CD4-positive, CD25-positive, alpha-beta regulatory T cell (primary cell): Measurements from ENCODE around the gene CSNK2A2. TPM values are rescaled to one million over a fixed set of nuclear protein-coding genes. Genes with fewer than 3 reads are reported as not detected.

ENCODE experiments used
- ATAC-seq, 2 donors: fragments of 150-1000 bp; cut with Tn5 transposase; one replicate each; pipeline ENCODE4 v1.10.0; 2021; ENCODE audit warnings: low read depth in 2 of 2, moderate number of reproducible peaks in 2 of 2, moderate library complexity in 1 of 2
- DNase-seq, 3 donors: peaks; one replicate each; pipeline versions ENCODE4 v3.0.0 to v3.0.0-alpha.2; 2012 to 2022; ENCODE audit warnings: mixed read lengths in 1 of 3
- H3K27ac ChIP-seq: one replicate; pipeline ENCODE4 v1.7.0; 2013; ENCODE audit warnings: mild to moderate bottlenecking, low read length; ENCODE audit not compliant: insufficient read depth, poor library complexity, severe bottlenecking
- H3K27me3 ChIP-seq: one replicate; pipeline ENCODE4 v1.7.0; 2013; ENCODE audit warnings: low read length; ENCODE audit not compliant: control insufficient read depth, insufficient read depth
- H3K36me3 ChIP-seq: one replicate; pipeline ENCODE4 v1.7.0; 2013; ENCODE audit warnings: mild to moderate bottlenecking, low read length, moderate library complexity; ENCODE audit not compliant: control insufficient read depth, insufficient read depth
- H3K4me1 ChIP-seq: 2 replicates; pipeline ENCODE4 v1.7.0; 2013; ENCODE audit warnings: mild to moderate bottlenecking, low read length; ENCODE audit not compliant: insufficient read depth, control insufficient read depth, poor library complexity, severe bottlenecking
- H3K4me3 ChIP-seq: one replicate; pipeline ENCODE4 v1.7.0; 2013; ENCODE audit warnings: low read depth, mild to moderate bottlenecking, low read length, moderate library complexity
- H3K9me3 ChIP-seq, 2 experiments: 1 replicate in 1 of 2; 2 replicates in 1 of 2; pipeline ENCODE4 v1.7.0; 2013; ENCODE audit warnings: low read length in 2 of 2, mild to moderate bottlenecking in 1 of 2, moderate library complexity in 1 of 2; ENCODE audit not compliant: control insufficient read depth in 2 of 2
- H3K27ac Mint-ChIP-seq, 3 donors: one replicate each; pipeline ENCODE4 v1.8.0; 2020 to 2022; ENCODE audit warnings: mild to moderate bottlenecking in 3 of 3, mixed read lengths in 3 of 3, moderate library complexity in 2 of 3
- H3K27me3 Mint-ChIP-seq: one replicate; pipeline ENCODE4 v1.8.0; 2022; ENCODE audit warnings: mild to moderate bottlenecking, mixed read lengths
- H3K36me3 Mint-ChIP-seq: one replicate; pipeline ENCODE4 v1.8.0; 2020; ENCODE audit warnings: mixed read lengths
- H3K4me1 Mint-ChIP-seq, 4 donors: one replicate each; pipeline ENCODE4 v1.8.0; 2020 to 2022; ENCODE audit warnings: mixed read lengths in 4 of 4, mild to moderate bottlenecking in 1 of 4
- H3K4me3 Mint-ChIP-seq, 4 donors: one replicate each; pipeline ENCODE4 v1.8.0; 2020 to 2022; ENCODE audit warnings: mild to moderate bottlenecking in 4 of 4, mixed read lengths in 4 of 4, moderate library complexity in 3 of 4
- H3K9me3 Mint-ChIP-seq, 7 donors: one replicate each; pipeline ENCODE4 v1.8.0; 2020 to 2022; ENCODE audit warnings: mixed read lengths in 7 of 7, mild to moderate bottlenecking in 3 of 7, moderate library complexity in 2 of 7
- polyA plus RNA-seq, 4 donors: library from polyadenylated mRNA; unstranded; fragments of 300-500 nt; fragmentation: Illumina TruSeq; gene quantifications; one replicate each; pipeline ENCODE4 v1.2.3, GENCODE V29; 2021
- total RNA-seq: library from RNA; stranded (reverse); gene quantifications from one replicate; pipeline ENCODE4 v1.2.3, GENCODE V29; 2022

CSNK2A2 gene
- total and polyA plus RNA-seq, 5 donors from 2014 or later, result 7.9 to 57.3 (median 10.2) TPM

- ATAC-seq (no peak), DNase-seq (no peak)
- Histone ChIP-seq H3K36me3 (no peaks in the 10 kb centered on the region), H3K4me3 (no peak overlapping the region), H3K9me3 (no peaks in the 10 kb centered on the region), H3K27ac (no peak overlapping the region), H3K27me3 (no peaks in the 10 kb centered on the region), H3K4me1 (peaks cover 62% of the 10 kb centered on the region)
- peaks cover 0 to 3% (median 0%) of the 10 kb centered on the region in 7 donors for H3K9me3 Mint-ChIP-seq
- H3K4me3 Mint-ChIP-seq, result no peak overlapping the region
- H3K27me3 Mint-ChIP-seq, result peaks cover 5% of the 10 kb centered on the region
- H3K27ac Mint-ChIP-seq, result peak overlapping the region in 2 of 3 donors; percentile 31 to 55
- H3K36me3 Mint-ChIP-seq, result no peaks in the 10 kb centered on the region
- H3K4me1 Mint-ChIP-seq, result peaks cover 41 to 84% (median 61%) of the 10 kb centered on the region in 4 donors
Measured at GRCh38 chr16:58125041-58125440, 72.9 kb downstream of the CSNK2A2 start.

- H3K27me3 ChIP-seq, result no peaks in the 10 kb centered on the region
- peak overlapping the region in 2 of 4 donors; percentile 21 to 55 for H3K4me3 Mint-ChIP-seq
- H3K4me3 ChIP-seq, result no peak overlapping the region
- ATAC-seq, result no peak
- peaks cover 5% of the 10 kb centered on the region for H3K27me3 Mint-ChIP-seq
- no peak overlapping the region for H3K27ac ChIP-seq
- H3K4me1 ChIP-seq, result peaks cover 58% of the 10 kb centered on the region
- peaks cover 0 to 3% (median 0%) of the 10 kb centered on the region in 7 donors for H3K9me3 Mint-ChIP-seq
- H3K36me3 Mint-ChIP-seq, result no peaks in the 10 kb centered on the region
- H3K9me3 ChIP-seq, result no peaks in the 10 kb centered on the region
- no peak for DNase-seq
- H3K4me1 Mint-ChIP-seq, result peaks cover 43 to 84% (median 63%) of the 10 kb centered on the region in 4 donors
- H3K36me3 ChIP-seq, result no peaks in the 10 kb centered on the region
- H3K27ac Mint-ChIP-seq, result peak overlapping the region in 2 of 3 donors; percentile 44 to 93
Measured at GRCh38 chr16:58124601-58124915, 73.3 kb downstream of the CSNK2A2 start.

- Mint-ChIP-seq H3K36me3 (no peaks in the 10 kb centered on the region), H3K27ac (peak overlapping the region in 2 of 3 donors; percentile 74 to 93), H3K9me3 (no peaks in the 10 kb centered on the region), H3K4me3 (peak overlapping the region in 2 of 4 donors; percentile 9 to 55), H3K4me1 (peaks cover 43 to 82% (median 63%) of the 10 kb centered on the region in 4 donors), H3K27me3 (peaks cover under 1% of the 10 kb centered on the region)
- no peaks in the 10 kb centered on the region for H3K9me3 ChIP-seq
- H3K4me3 ChIP-seq, result no peak overlapping the region
- ATAC-seq (no peak), DNase-seq (no peak)
- H3K27ac ChIP-seq, result no peak overlapping the region
- H3K27me3 ChIP-seq, result no peaks in the 10 kb centered on the region
- peaks cover 58% of the 10 kb centered on the region for H3K4me1 ChIP-seq
- H3K36me3 ChIP-seq, result no peaks in the 10 kb centered on the region
Measured at GRCh38 chr16:58123896-58124600, 73.9 kb downstream of the CSNK2A2 start.

GRCh38 chr16:58121132-58121531 is 76.8 kb downstream of the CSNK2A2 start:
- Mint-ChIP-seq H3K27me3 (no peaks in the 10 kb centered on the region), H3K4me3 (peak overlapping the region in 1 of 4 donors; percentile 16), H3K36me3 (peaks cover 6% of the 10 kb centered on the region), H3K27ac (no peak overlapping the region), H3K4me1 (peaks cover 30 to 62% (median 49%) of the 10 kb centered on the region in 4 donors), H3K9me3 (no peaks in the 10 kb centered on the region)
- ATAC-seq (no peak), DNase-seq (no peak)
- Histone ChIP-seq H3K9me3 (no peaks in the 10 kb centered on the region), H3K27ac (no peak overlapping the region), H3K36me3 (peaks cover 9% of the 10 kb centered on the region), H3K4me3 (no peak overlapping the region), H3K27me3 (no peaks in the 10 kb centered on the region), H3K4me1 (peaks cover 34% of the 10 kb centered on the region)

- Mint-ChIP-seq H3K27me3 (no peaks in the 10 kb centered on the region), H3K9me3 (no peaks in the 10 kb centered on the region), H3K27ac (peak overlapping the region in 1 of 3 donors; percentile 55), H3K36me3 (peaks cover 15% of the 10 kb centered on the region), H3K4me3 (no peak overlapping the region), H3K4me1 (peaks cover 29 to 54% (median 45%) of the 10 kb centered on the region in 4 donors)
- Histone ChIP-seq H3K36me3 (peaks cover 18% of the 10 kb centered on the region), H3K9me3 (no peaks in the 10 kb centered on the region), H3K4me3 (no peak overlapping the region), H3K27ac (no peak overlapping the region), H3K27me3 (no peaks in the 10 kb centered on the region), H3K4me1 (peaks cover 25% of the 10 kb centered on the region)
- ATAC-seq, result no peak
- no peak for DNase-seq
Measured at GRCh38 chr16:58120234-58120633, 77.7 kb downstream of the CSNK2A2 start.

GRCh38 chr16:58119509-58119845 is 78.4 kb downstream of the CSNK2A2 start:
- no peak for ATAC-seq
- no peaks in the 10 kb centered on the region for H3K9me3 Mint-ChIP-seq
- Histone ChIP-seq H3K27ac (no peak overlapping the region), H3K36me3 (peaks cover 26% of the 10 kb centered on the region), H3K4me1 (peaks cover 17% of the 10 kb centered on the region), H3K27me3 (no peaks in the 10 kb centered on the region), H3K4me3 (no peak overlapping the region), H3K9me3 (no peaks in the 10 kb centered on the region)
- no peak overlapping the region for H3K27ac Mint-ChIP-seq
- H3K4me1 Mint-ChIP-seq, result peaks cover 29 to 50% (median 42%) of the 10 kb centered on the region in 4 donors
- no peak overlapping the region for H3K4me3 Mint-ChIP-seq
- DNase-seq, result no peak
- no peaks in the 10 kb centered on the region for H3K27me3 Mint-ChIP-seq
- peaks cover 21% of the 10 kb centered on the region for H3K36me3 Mint-ChIP-seq

- H3K4me1 Mint-ChIP-seq, result peaks cover 28 to 44% (median 36%) of the 10 kb centered on the region in 4 donors
Measured at GRCh38 chr16:58118801-58119508, 79.0 kb downstream of the CSNK2A2 start.

More at GRCh38 chr16:58118801-58119508, 79.0 kb downstream of the CSNK2A2 start:
- H3K36me3 ChIP-seq, result peaks cover 30% of the 10 kb centered on the region
- H3K27ac ChIP-seq, result no peak overlapping the region
- no peaks in the 10 kb centered on the region for H3K27me3 Mint-ChIP-seq
- no peaks in the 10 kb centered on the region for H3K27me3 ChIP-seq
- peaks cover 13% of the 10 kb centered on the region for H3K4me1 ChIP-seq
- no peak overlapping the region for H3K4me3 Mint-ChIP-seq
- no peaks in the 10 kb centered on the region for H3K9me3 ChIP-seq
- ATAC-seq (no peak), DNase-seq (no peak)
- peaks cover 22% of the 10 kb centered on the region for H3K36me3 Mint-ChIP-seq
- no peak overlapping the region for H3K4me3 ChIP-seq
- H3K27ac Mint-ChIP-seq, result peak overlapping the region in 2 of 3 donors; percentile 19 to 21
- H3K9me3 Mint-ChIP-seq, result no peaks in the 10 kb centered on the region
